CD14-positive monocyte (primary cell): ENCODE measurements around the gene THRA. TPM values are rescaled to one million over a fixed set of nuclear protein-coding genes. Genes with fewer than 3 reads are reported as not detected.
A peak's percentile ranks its signal among the peaks of the same experiment; 100 is the strongest.

ENCODE experiments used
- DNase-seq, 3 donors: peaks; one replicate each; pipeline ENCODE4 v3.0.0-alpha.2; 2011 to 2022
- H2AFZ ChIP-seq: 2 replicates; pipeline ENCODE4 v1.6.0; 2012; ENCODE audit warnings: mild to moderate bottlenecking, low read depth, low read length, inconsistent platforms; ENCODE audit not compliant: insufficient read depth, poor library complexity, severe bottlenecking
- H3K27ac ChIP-seq, 2 donors: 1 replicate in 1 of 2; 2 replicates in 1 of 2; pipeline ENCODE4 v1.5.1; 2012 to 2013; ENCODE audit warnings: low read length in 2 of 2, control low read depth in 1 of 2, inconsistent platforms in 1 of 2, low read depth in 1 of 2, mild to moderate bottlenecking in 1 of 2
- H3K27me3 ChIP-seq, 2 donors: one replicate each; pipeline versions ENCODE4 v1.6.0 to v1.6.1; 2011 to 2013; ENCODE audit warnings: low read length in 2 of 2; ENCODE audit not compliant: control insufficient read depth in 2 of 2, insufficient read depth in 2 of 2
- H3K36me3 ChIP-seq, 2 donors: replicated peaks in 1 of 2; 1 replicate in 1 of 2; 2 replicates in 1 of 2; pipeline versions ENCODE4 v1.5.1 to v1.6.1; 2012 to 2013; ENCODE audit warnings: low read length in 2 of 2, control low read depth in 1 of 2, inconsistent platforms in 1 of 2, mild to moderate bottlenecking in 1 of 2; ENCODE audit not compliant: insufficient read depth in 2 of 2, control insufficient read depth in 1 of 2
- H3K4me1 ChIP-seq, 2 donors: 1 replicate in 1 of 2; 2 replicates in 1 of 2; pipeline versions ENCODE4 v1.5.1 to v1.6.1; 2012 to 2013; ENCODE audit warnings: low read length in 2 of 2, control low read depth in 1 of 2, inconsistent platforms in 1 of 2, mild to moderate bottlenecking in 1 of 2, moderate library complexity in 1 of 2; ENCODE audit not compliant: insufficient read depth in 2 of 2, control insufficient read depth in 1 of 2
- H3K4me2 ChIP-seq: replicated peaks from 2 replicates; pipeline ENCODE3; 2012; ENCODE audit warnings: low read length, moderate library complexity, mild to moderate bottlenecking; ENCODE audit not compliant: poor library complexity, severe bottlenecking; ENCODE audit errors: extremely low read depth
- H3K4me3 ChIP-seq, 3 experiments: fragments of 200-600 bp in 1 of 3; sonication (generic) in 1 of 3; replicated peaks in 1 of 3; 1 replicate in 2 of 3; 2 replicates in 1 of 3; pipeline ENCODE4 v1.5.1; 2011 to 2013; ENCODE audit warnings: low read length in 3 of 3, mild to moderate bottlenecking in 3 of 3, control low read depth in 2 of 3, low read depth in 2 of 3, inconsistent platforms in 1 of 3, moderate library complexity in 1 of 3
- H3K79me2 ChIP-seq: 2 replicates; pipeline ENCODE4 v1.6.0; 2012; ENCODE audit warnings: mild to moderate bottlenecking, control low read depth, inconsistent platforms, low read length, moderate library complexity; ENCODE audit not compliant: insufficient read depth
- H3K9ac ChIP-seq: 2 replicates; pipeline ENCODE4 v1.6.0; 2017; ENCODE audit warnings: low read length, mild to moderate bottlenecking; ENCODE audit not compliant: insufficient read depth, poor library complexity, severe bottlenecking
- H3K9me3 ChIP-seq, 2 donors: replicated peaks in 1 of 2; 1 replicate in 1 of 2; 2 replicates in 1 of 2; pipeline versions ENCODE4 v1.5.1 to v1.6.1; 2012 to 2013; ENCODE audit warnings: low read length in 2 of 2, control low read depth in 1 of 2; ENCODE audit not compliant: control insufficient read depth in 1 of 2, insufficient read depth in 1 of 2
- H4K20me1 ChIP-seq: 2 replicates; pipeline ENCODE4 v1.6.0; 2012; ENCODE audit warnings: mild to moderate bottlenecking, low read length, control low read depth, moderate library complexity; ENCODE audit not compliant: insufficient read depth
- H3K27ac Mint-ChIP-seq, 7 donors: one replicate each; pipeline ENCODE4 v1.8.0; 2020; ENCODE audit warnings: mild to moderate bottlenecking in 7 of 7, mixed read lengths in 7 of 7, moderate library complexity in 6 of 7, inconsistent platforms in 2 of 7
- H3K27me3 Mint-ChIP-seq, 3 donors: one replicate each; pipeline ENCODE4 v1.8.0; 2021 to 2022; ENCODE audit warnings: low read depth in 3 of 3, mild to moderate bottlenecking in 3 of 3, mixed read lengths in 3 of 3, moderate library complexity in 3 of 3, inconsistent platforms in 1 of 3
- H3K36me3 Mint-ChIP-seq, 2 donors: one replicate each; pipeline ENCODE4 v1.8.0; 2020; ENCODE audit warnings: mixed read lengths in 2 of 2, inconsistent platforms in 1 of 2, mild to moderate bottlenecking in 1 of 2
- H3K4me1 Mint-ChIP-seq: one replicate; pipeline ENCODE4 v1.8.0; 2020; ENCODE audit warnings: mild to moderate bottlenecking, mixed read lengths
- H3K4me3 Mint-ChIP-seq, 2 donors: one replicate each; pipeline ENCODE4 v1.8.0; 2020; ENCODE audit warnings: mild to moderate bottlenecking in 2 of 2, mixed read lengths in 2 of 2, moderate library complexity in 1 of 2
- H3K9me3 Mint-ChIP-seq, 7 donors: one replicate each; pipeline ENCODE4 v1.8.0; 2020 to 2022; ENCODE audit warnings: mixed read lengths in 7 of 7, mild to moderate bottlenecking in 6 of 7, moderate library complexity in 6 of 7, inconsistent platforms in 2 of 7
- CTCF ChIP-seq: fragments of 200-600 bp; IDR thresholded peaks from one replicate; pipeline ENCODE4 v1.8.0; 2022; ENCODE audit warnings: antibody characterized with exemption, mild to moderate bottlenecking
- WGBS: methylation state at CpG from one replicate; pipeline ENCODE4 v1.1.5; 2013; ENCODE audit warnings: missing lambda C conversion rate; ENCODE audit not compliant: insufficient coverage; 5-methylcytosine and 5-hydroxymethylcytosine counted together
- intact Hi-C, 2 donors: fragments of 100-400 bp; cut with micrococcal nuclease; formaldehyde crosslinking; loops; one replicate each; pipeline versions ENCODE4 v1.15.0 to v1.15.1; 2023
- polyA plus RNA-seq, 3 donors: library from polyadenylated mRNA; depleted of rRNA in 1 of 3; unstranded in 2 of 3; stranded (reverse) in 1 of 3; fragments of 300-500 nt in 2 of 3; fragments of >200 nt in 1 of 3; fragmentation: Illumina TruSeq in 2 of 3; gene quantifications; 1 replicate in 2 of 3; 2 replicates in 1 of 3; pipeline ENCODE4 v1.2.3, GENCODE V29; 2012 to 2021

THRA gene
- polyA plus RNA-seq, 3 donors = 2.5 to 7.5 (median 3.8) TPM

DNA sequence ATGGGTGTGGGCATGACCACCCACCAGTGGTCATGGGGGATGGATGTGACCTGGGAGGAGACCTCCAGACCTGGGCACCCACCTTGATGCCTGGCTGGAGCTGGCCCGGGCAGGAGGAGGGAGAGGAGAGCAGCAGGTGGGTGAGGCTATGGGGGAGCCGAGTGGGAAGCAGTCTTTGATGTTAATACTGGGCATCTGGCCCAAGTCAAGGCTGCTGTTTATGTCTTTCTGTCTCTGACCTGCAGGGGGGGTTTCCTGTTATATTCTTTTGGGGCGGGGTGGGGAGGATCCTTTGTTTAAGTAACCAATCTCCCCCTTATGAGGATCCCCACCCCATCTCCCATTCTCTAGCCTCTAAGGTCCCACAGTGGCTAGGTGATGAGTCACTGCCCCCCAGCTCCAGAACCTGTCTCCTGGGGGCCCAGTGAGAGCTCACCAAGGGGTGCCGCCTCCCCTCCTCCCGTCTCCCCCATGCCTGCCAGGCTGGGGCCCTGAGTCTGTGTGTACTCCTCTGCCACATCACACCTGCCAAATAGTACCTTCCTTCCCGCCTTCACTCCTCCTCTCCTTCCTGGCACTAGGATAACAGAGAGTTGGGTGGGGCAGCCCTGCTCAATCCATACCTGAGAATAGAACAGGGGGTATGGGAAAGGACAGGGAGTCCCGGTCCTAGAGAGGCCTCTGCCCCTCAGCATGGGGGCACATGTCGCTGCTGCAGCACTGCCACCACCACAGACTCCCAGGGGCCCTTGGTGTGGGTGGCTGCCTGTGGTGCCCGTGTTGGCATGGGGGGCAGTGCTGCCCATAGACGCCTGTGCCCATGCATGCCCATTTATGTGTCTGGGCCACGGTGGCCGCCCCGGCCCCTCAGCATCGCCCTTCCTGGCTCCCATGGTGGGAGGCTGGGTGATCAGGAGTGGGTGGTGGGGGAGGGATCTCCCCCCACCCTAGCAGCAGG, 7.3 kb downstream of the THRA start:
- Histone ChIP-seq H3K9ac (peak overlapping the region; percentile 42), H3K27me3 (no peaks in the 10 kb centered on the region), H3K36me3 (peaks cover 0 to 12% of the 10 kb centered on the region in 2 donors), H3K79me2 (peaks cover 85% of the 10 kb centered on the region), H3K4me3 (peak overlapping the region in 1 of 3 experiments; percentile 76), H4K20me1 (peaks cover 94% of the 10 kb centered on the region), H2AFZ (no peak overlapping the region), H3K27ac (no peak overlapping the region), H3K4me2 (peak overlapping the region; percentile 84), H3K9me3 (no peaks in the 10 kb centered on the region), H3K4me1 (peaks cover 56 to 64% of the 10 kb centered on the region in 2 donors)
- H3K36me3 Mint-ChIP-seq = peaks cover 6 to 10% of the 10 kb centered on the region in 2 donors
- no peaks in the 10 kb centered on the region for H3K9me3 Mint-ChIP-seq
- intact Hi-C loops = no loop called here
- peak overlapping the region; percentile 17 to 96 for H3K4me3 Mint-ChIP-seq
- peak; percentile 50 for TF ChIP-seq CTCF
- H3K4me1 Mint-ChIP-seq = peaks cover 72% of the 10 kb centered on the region
- H3K27me3 Mint-ChIP-seq = peaks cover 0 to 2% (median 2%) of the 10 kb centered on the region in 3 donors
- peak overlapping the region in 6 of 7 donors; percentile 12 to 68 (median 52) for H3K27ac Mint-ChIP-seq
- WGBS = 30% methylated on average over 7 of the region's 14 CpGs
- DNase-seq = no peak

DNA sequence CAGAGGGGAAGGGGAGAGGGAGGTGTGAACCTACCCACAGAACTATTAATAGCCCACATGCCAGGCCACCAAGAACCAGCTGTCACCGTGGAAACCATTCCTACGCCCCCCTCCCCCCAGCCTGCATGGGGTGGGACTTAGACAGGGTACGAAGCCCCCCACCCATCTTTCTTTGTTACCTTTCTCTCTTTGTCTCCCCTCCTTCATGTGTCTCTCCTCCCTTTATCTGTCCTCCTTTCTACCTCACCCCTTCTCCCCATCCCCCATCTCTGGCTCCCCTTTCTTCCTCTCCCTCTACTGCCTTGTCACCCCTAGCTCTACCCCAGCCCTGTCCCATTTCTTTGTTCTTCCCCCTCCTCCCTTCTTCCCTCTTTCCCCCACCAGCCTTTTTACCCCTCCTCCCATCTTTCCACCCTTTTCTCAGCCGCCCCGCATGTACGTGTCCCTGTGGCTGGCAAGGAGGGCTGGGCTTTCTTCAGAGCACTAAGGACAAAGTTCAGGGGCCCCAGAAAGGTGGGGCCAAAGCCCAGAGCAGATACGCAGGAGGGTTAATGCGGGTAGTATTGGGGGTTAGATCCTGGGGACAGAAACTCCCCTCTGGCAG, 8.0 kb downstream of the THRA start:
- Mint-ChIP-seq H3K9me3 (no peaks in the 10 kb centered on the region), H3K27ac (peak overlapping the region in 1 of 7 donors; percentile 15), H3K36me3 (peaks cover 6 to 10% of the 10 kb centered on the region in 2 donors), H3K27me3 (peaks cover 0 to 2% (median 2%) of the 10 kb centered on the region in 3 donors), H3K4me1 (peaks cover 73% of the 10 kb centered on the region), H3K4me3 (no peak overlapping the region)
- no peak for DNase-seq
- Histone ChIP-seq H3K4me2 (peak overlapping the region; percentile 5), H3K27ac (no peak overlapping the region), H3K4me3 (no peak overlapping the region), H3K79me2 (peaks cover 77% of the 10 kb centered on the region), H2AFZ (no peak overlapping the region), H3K36me3 (peaks cover 0 to 12% of the 10 kb centered on the region in 2 donors), H3K27me3 (no peaks in the 10 kb centered on the region), H3K9me3 (no peaks in the 10 kb centered on the region), H4K20me1 (peaks cover 94% of the 10 kb centered on the region), H3K4me1 (peaks cover 60 to 64% of the 10 kb centered on the region in 2 donors), H3K9ac (no peak overlapping the region)
- intact Hi-C loops = no loop called here
- TF ChIP-seq CTCF = no peak
- 10% methylated on average over 2 of the region's 8 CpGs for WGBS
